ENCODE data around the gene LRRC75A.

Gene LRRC75A

GRCh38 chr17:16439811-16440351 lies 52.1 kb downstream of the LRRC75A start:
- H3K4me3 ChIP-seq = peak overlapping the region; percentile 65 to 97 (median 92)
- H3K27ac ChIP-seq = peak overlapping the region in 20 of 21 experiments; percentile 71 to 97 (median 92)

DNA sequence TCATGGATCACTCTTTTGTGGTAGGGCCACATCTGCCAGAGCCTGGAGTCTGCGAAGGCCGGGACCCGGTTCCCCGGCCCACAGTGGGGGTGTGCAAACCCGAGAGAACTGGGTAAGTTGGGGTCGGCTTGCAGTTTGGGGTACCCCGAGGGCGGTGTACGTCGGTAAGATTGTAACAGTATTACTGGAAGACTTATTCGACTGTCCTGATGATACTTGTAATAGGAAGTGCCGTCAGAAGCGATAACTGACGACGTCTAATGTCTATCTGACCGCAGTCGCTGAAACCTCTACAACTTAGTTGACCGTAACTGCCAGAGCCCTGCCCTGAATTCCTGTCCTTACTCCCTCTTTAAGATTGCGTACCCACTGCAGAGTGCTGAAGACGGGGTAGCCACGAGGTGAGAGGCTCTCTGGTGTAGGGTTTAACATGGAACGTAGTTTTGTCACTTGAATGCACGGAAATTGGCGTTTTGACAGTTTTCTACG lies 52.6 kb downstream of the LRRC75A start:
- H3K27ac ChIP-seq = peak overlapping the region; percentile 71 to 97 (median 92)
- H3K4me3 ChIP-seq = peak overlapping the region; percentile 65 to 97 (median 92)

DNA sequence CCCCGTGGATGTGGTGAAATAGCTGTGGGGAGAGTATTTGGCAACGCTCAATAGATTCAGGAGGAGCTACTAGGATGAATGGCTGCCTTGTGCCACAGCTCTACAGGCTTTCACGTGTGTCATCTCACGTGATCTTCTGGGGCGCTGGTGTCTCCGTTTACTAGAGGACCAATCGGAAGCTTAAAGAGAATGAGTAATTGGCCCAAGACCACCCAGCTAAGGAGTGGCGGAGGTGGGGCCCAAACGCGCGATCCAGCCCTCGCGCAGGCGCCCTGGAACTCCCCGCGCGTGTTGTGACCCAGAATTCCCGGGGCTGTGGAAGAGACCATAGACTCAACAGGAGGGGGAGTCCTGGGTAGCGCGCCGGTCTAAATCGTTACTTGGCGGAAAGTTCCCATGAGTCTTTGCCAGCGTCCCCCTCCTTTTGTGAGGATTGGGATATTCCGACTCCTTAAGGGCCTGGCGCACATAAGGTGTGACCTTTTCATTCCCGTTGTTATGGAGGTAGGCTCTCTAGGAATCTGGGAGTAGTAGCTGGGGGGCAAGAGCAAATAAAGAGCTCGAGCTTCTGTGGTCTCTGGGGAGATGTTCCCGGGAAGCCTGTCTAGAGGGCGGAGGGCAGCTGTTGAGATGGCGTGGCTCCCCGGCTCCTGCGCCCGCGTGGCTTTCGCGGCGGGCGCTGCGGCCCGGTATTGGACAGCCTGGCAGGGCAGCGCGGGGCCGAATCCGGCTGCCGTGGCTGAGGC lies 53.3 kb downstream of the LRRC75A start:
- Histone ChIP-seq H3K27ac (peak overlapping the region; percentile 71 to 97 (median 92)), H3K4me3 (peak overlapping the region; percentile 65 to 97 (median 92))

DNA sequence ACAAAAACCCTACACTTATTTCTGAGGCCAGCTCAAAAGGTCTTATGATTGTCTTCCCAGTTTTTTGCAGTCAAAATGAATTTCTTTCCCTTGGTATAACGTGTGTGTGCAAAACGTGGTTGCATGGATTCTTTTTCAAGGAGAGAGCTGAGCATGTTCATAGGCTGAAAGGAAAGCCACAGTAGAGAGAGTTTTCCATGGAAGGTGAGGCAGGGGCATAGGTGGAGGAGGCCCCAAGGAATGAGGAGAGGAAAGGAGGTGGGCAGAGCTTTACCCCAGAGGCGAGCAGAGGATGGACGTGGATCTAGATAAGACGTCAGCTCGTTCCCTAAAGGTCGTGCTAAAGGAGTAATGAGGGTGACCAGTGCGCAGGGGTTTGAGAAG lies 53.8 kb downstream of the LRRC75A start:
- Histone ChIP-seq H3K27ac (peak overlapping the region in 20 of 21 experiments; percentile 38 to 96 (median 83)), H3K4me3 (peak overlapping the region; percentile 65 to 97 (median 92))

DNA sequence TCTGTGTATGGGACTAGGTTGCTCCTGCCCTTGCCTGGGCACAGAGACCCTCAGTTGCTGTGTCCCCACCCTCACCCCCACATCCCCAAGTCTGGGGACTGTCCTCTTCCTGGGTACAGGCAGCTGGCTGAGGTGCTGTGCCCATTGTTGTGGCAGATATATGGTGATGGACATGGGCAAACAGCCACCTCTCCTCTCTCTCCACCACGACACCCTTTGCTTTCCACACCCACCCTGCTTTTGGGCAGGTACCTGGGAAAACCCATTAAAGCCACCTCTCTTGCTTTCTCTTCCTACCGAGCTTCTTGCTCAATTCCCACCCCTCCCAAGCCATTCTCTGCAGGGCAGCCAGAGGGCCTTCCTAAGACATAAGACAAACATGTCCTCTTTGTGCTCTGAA lies 54.9 kb downstream of the LRRC75A start:
- peak overlapping the region in 1 of 21 experiments; percentile 7 for H3K27ac ChIP-seq
- no peak overlapping the region for H3K4me3 ChIP-seq

- Histone ChIP-seq H3K27ac (peak overlapping the region in 1 of 21 experiments; percentile 7), H3K4me3 (no peak overlapping the region)
Observed at GRCh38 chr17:16435925-16436886, 55.8 kb downstream of the LRRC75A start.

GRCh38 chr17:16434662-16435061 lies 57.3 kb downstream of the LRRC75A start:
- Histone ChIP-seq H3K27ac (peak overlapping the region in 2 of 21 experiments; percentile 21 to 34), H3K4me3 (no peak overlapping the region)

GRCh38 chr17:16433514-16433913 lies 58.5 kb downstream of the LRRC75A start:
- no peak overlapping the region for H3K27ac ChIP-seq
- no peak overlapping the region for H3K4me3 ChIP-seq

- Histone ChIP-seq H3K27ac (no peak overlapping the region), H3K4me3 (no peak overlapping the region)
Observed at GRCh38 chr17:16432017-16432416, 60.0 kb downstream of the LRRC75A start.

DNA sequence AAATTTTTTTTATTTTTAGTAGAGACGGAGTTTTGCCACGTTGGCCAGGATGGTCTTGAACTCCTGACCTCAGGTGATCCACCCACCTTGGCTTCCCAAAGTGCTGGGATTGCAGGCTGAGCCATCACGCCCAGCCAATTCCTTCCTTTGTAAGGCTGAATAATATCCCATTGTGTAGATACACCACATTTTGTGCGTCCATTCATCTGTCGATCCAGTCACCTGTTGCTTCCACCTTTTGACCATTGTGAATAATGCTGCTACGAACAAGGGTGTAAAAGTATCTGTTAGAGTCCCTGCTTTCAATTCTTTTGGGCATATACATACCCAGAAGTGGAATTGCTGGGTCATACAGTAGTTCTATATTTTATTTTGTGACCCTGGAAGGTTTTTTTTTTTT lies 61.3 kb downstream of the LRRC75A start:
- Histone ChIP-seq H3K4me3 (no peak overlapping the region), H3K27ac (no peak overlapping the region)

DNA sequence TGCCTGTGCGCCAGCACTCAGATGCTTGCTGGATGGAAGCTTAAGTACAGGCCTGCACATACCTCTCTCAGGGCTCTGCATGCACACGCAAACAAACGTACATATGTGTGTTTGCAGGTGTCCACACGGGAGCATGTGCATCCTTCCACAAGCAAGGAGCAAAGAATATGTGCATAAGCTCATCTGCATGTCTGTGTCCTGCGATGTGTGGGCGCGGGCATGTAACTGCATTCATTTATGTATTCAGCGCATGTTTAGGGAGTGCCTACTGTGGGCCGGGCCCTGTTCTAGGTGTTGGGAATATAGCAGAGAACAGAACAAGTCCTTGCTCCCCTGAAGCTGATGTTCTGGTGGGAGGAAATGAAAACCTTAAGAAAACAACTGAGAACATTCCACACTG lies 62.9 kb downstream of the LRRC75A start:
- Histone ChIP-seq H3K27ac (peak overlapping the region in 3 of 21 experiments; percentile 32 to 44 (median 34)), H3K4me3 (no peak overlapping the region)

DNA sequence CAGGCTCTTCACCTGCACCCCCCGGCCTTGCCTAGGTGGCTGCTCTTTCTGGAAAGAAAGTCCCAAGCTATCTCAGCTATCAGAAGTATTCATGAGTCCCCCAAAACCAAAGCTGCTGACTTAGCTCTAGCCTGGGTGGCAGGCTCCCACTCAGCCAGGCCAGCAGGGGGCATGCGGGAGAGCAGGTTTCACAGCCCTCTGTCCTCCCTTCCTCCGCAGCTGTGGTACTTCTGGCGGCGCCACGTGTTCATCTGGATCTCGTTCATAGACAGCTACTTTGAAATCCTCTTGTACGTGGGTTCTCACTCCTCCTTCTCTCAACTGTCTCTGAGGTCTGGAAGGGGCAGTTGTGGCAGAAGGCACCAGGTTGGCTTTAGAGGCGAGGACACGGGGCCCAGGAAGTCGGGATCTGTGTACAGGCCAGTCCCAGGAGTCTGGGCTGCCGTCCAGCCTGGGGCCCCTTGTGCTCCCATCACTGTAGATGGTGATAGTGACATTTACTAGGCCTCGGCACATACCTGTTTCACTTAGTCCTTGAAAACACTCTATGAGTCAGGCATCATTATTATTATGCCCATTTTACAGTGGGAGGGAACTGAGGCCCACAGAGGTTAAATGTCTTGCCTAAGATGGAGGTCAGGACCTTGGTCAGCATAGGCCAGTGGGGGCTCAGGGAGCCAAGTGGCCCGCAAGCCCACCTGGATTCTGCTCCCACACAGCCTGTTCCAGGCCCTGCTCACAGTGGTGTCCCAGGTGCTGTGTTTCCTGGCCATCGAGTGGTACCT lies 63.7 kb downstream of the LRRC75A start:
- Histone ChIP-seq H3K4me3 (no peak overlapping the region), H3K27ac (peak overlapping the region in 6 of 21 experiments; percentile 8 to 55 (median 33))

DNA sequence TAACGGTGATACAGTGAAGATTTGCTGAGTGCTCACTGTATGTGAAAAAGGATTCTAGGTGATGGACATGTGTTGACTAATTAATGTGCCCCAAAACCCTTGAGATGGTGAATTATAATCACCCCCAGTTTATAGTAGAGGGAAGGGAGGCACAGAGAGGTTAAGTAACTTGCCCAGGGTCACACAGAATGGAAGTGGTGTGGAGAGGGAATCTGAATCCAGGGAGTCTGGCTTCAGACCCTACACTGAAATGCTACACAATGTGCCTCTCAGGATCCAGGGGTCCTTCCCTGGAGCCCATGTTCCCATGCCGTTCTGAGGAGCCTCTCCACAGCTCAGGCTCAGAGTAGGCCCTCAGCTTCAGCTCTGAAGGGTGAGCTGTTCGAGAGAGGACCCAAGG lies 65.0 kb downstream of the LRRC75A start:
- no peak overlapping the region for H3K27ac ChIP-seq
- H3K4me3 ChIP-seq = no peak overlapping the region

GRCh38 chr17:16425698-16426659 lies 66.0 kb downstream of the LRRC75A start:
- Histone ChIP-seq H3K4me3 (no peak overlapping the region), H3K27ac (no peak overlapping the region)

DNA sequence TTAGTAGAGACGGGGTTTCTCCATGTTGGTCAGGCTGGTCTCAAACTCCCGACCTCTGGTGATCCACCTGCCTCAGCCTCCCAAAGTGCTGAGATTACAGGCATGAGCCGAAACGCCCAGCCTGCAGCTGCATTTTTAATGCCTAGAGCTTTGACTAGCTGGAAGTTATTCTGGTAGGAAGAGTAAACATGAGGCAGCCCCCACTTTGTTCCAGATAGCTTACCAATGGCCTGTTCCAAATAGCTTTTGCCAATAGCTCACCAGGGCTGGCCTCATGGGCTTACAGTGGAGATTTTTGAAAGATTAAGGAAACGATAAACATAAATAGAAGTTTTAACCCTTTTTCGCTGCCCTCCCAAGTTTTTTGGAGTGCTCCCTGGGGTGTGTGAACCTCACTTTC lies 66.8 kb downstream of the LRRC75A start:
- Histone ChIP-seq H3K4me3 (no peak overlapping the region), H3K27ac (no peak overlapping the region)

- Histone ChIP-seq H3K27ac (no peak overlapping the region), H3K4me3 (no peak overlapping the region)
Observed at GRCh38 chr17:16423226-16423872, 68.6 kb downstream of the LRRC75A start.

DNA sequence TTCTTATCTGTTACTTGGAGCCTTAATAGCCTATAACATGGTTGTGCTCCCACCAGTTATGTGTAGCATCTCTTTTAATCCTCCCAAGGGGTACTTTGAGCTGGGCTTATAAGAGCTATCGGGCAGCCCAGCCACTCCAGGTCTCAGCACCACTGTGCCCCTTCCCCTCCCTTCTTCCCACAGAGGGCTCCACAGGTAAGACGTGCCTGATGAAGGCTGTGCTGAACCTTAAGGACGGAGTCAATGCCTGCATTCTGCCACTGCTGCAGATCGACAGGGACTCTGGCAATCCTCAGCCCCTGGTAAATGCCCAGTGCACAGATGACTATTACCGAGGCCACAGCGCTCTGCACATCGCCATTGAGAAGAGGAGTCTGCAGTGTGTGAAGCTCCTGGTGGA lies 69.6 kb downstream of the LRRC75A start:
- Histone ChIP-seq H3K4me3 (no peak overlapping the region), H3K27ac (no peak overlapping the region)

GRCh38 chr17:16419929-16420271 lies 72.1 kb downstream of the LRRC75A start:
- Histone ChIP-seq H3K4me3 (no peak overlapping the region), H3K27ac (peak overlapping the region in 20 of 21 experiments; percentile 28 to 97 (median 76))

Measured in skin epidermis (tissue), 12 donors.